GM23338 (cell line): ENCODE results near the gene HPD. TPM values are rescaled to one million over a fixed set of nuclear protein-coding genes. Genes with fewer than 3 reads are reported as not detected.

ENCODE experiments used
- ATAC-seq: fragments of 200-7000 bp; cut with Tn5 transposase; 3 replicates; pipeline ENCODE4 v1.9.1; 2020
- DNase-seq: peaks from one replicate; pipeline ENCODE4 v3.0.0-alpha.2; 2015; ENCODE audit warnings: low spot score
- H2AFZ ChIP-seq: fragments of 200-600 bp; sonication (generic); 2 replicates; pipeline ENCODE4 v1.8.0; 2016; ENCODE audit warnings: antibody characterized with exemption, mild to moderate bottlenecking, moderate library complexity
- H3F3A ChIP-seq: fragments of 200-600 bp; sonication (generic); replicated peaks from 2 replicates; pipeline ENCODE4 v1.8.0; 2017; ENCODE audit warnings: antibody characterized with exemption, mixed run types, low read depth
- H3K27ac ChIP-seq: fragments of 200-600 bp; sonication (generic); 2 replicates; pipeline ENCODE4 v1.6.1; 2016; ENCODE audit warnings: low read depth
- H3K27me3 ChIP-seq: fragments of 200-600 bp; sonication (generic); 2 replicates; pipeline ENCODE4 v1.8.0; 2016; ENCODE audit warnings: mild to moderate bottlenecking, mixed run types, moderate library complexity; ENCODE audit not compliant: insufficient read depth
- H3K36me3 ChIP-seq: fragments of 200-600 bp; sonication (generic); 2 replicates; pipeline ENCODE4 v1.8.0; 2016; ENCODE audit warnings: mild to moderate bottlenecking; ENCODE audit not compliant: insufficient read depth
- H3K4me1 ChIP-seq: fragments of 200-600 bp; sonication (generic); 2 replicates; pipeline ENCODE4 v1.8.0; 2016; ENCODE audit warnings: mild to moderate bottlenecking, moderate library complexity; ENCODE audit not compliant: insufficient read depth
- H3K4me2 ChIP-seq: fragments of 200-600 bp; sonication (generic); 2 replicates; pipeline ENCODE4 v1.7.1; 2017; ENCODE audit warnings: mixed run types
- H3K4me3 ChIP-seq: fragments of 200-600 bp; sonication (generic); 2 replicates; pipeline ENCODE4 v1.6.1; 2016; ENCODE audit warnings: mixed run types
- H3K79me2 ChIP-seq: fragments of 200-600 bp; sonication (generic); replicated peaks from 2 replicates; pipeline ENCODE4 v1.8.0; 2017; ENCODE audit warnings: mild to moderate bottlenecking; ENCODE audit not compliant: insufficient read depth
- H3K9me2 ChIP-seq: fragments of 200-600 bp; sonication (generic); 2 replicates; pipeline ENCODE4 v1.8.0; 2017; ENCODE audit not compliant: insufficient read depth
- H4K20me1 ChIP-seq: fragments of 200-600 bp; sonication (generic); replicated peaks from 2 replicates; pipeline ENCODE4 v1.8.0; 2017; ENCODE audit warnings: mild to moderate bottlenecking; ENCODE audit not compliant: insufficient read depth
- H3K27ac Mint-ChIP-seq: 2 replicates; pipeline ENCODE4 v1.8.0; 2020; ENCODE audit warnings: inconsistent platforms, mild to moderate bottlenecking, moderate library complexity, mixed read lengths
- H3K27me3 Mint-ChIP-seq: 3 replicates; pipeline ENCODE4 v1.8.0; 2022; ENCODE audit warnings: low read depth, mild to moderate bottlenecking, moderate library complexity, mixed read lengths, inconsistent platforms; ENCODE audit not compliant: insufficient read depth, poor library complexity
- H3K36me3 Mint-ChIP-seq: 3 replicates; pipeline ENCODE4 v1.8.0; 2021; ENCODE audit warnings: low read depth, mild to moderate bottlenecking, inconsistent platforms, moderate library complexity, mixed read lengths
- H3K4me1 Mint-ChIP-seq: 3 replicates; pipeline ENCODE4 v1.8.0; 2020; ENCODE audit warnings: mild to moderate bottlenecking, inconsistent platforms, mixed read lengths
- H3K4me3 Mint-ChIP-seq: 3 replicates; pipeline ENCODE4 v1.8.0; 2021; ENCODE audit warnings: moderate library complexity, mild to moderate bottlenecking, inconsistent platforms, mixed read lengths
- H3K9me3 Mint-ChIP-seq: 3 replicates; pipeline ENCODE4 v1.8.0; 2020; ENCODE audit warnings: moderate library complexity, mild to moderate bottlenecking, inconsistent platforms, mixed read lengths
- CREB1 ChIP-seq: fragments of 250-450 bp; sonication (Bioruptor Pico); IDR thresholded peaks from 2 replicates; pipeline ENCODE4 v1.5.0; 2020; ENCODE audit warnings: low read depth, mild to moderate bottlenecking, moderate library complexity
- CTCF ChIP-seq, 2 experiments: fragments of 200-600 bp in 1 of 2; sonication (generic) in 1 of 2; conservative IDR thresholded peaks; 2 replicates each; pipeline versions ENCODE4 v1.5.1 to v1.6.1; 2016 to 2017; ENCODE audit warnings: antibody characterized with exemption in 2 of 2, low read depth in 2 of 2, mild to moderate bottlenecking in 2 of 2, moderate library complexity in 1 of 2
- ETS1 ChIP-seq: IDR thresholded peaks from 2 replicates; pipeline ENCODE4 v1.6.1; 2016; ENCODE audit warnings: antibody characterized with exemption
- EZH2 ChIP-seq: fragments of 200-600 bp; sonication (generic); IDR thresholded peaks from one replicate; pipeline ENCODE4 v1.8.0; 2017; ENCODE audit warnings: antibody characterized with exemption, mild to moderate bottlenecking, low read depth; ENCODE audit not compliant: unreplicated experiment
- EZH2phosphoT487 ChIP-seq: fragments of 200-600 bp; sonication (generic); IDR thresholded peaks from one replicate; pipeline ENCODE4 v1.8.1; 2018; ENCODE audit warnings: antibody characterized with exemption; ENCODE audit not compliant: unreplicated experiment
- JUNB ChIP-seq: IDR thresholded peaks from one replicate; pipeline ENCODE4 v1.6.1; 2016; ENCODE audit warnings: antibody characterized with exemption; ENCODE audit not compliant: unreplicated experiment
- NANOG ChIP-seq: IDR thresholded peaks from 2 replicates; pipeline ENCODE4 v1.6.1; 2016; ENCODE audit warnings: antibody characterized with exemption, borderline replicate concordance
- POLR2AphosphoS5 ChIP-seq: IDR thresholded peaks from 2 replicates; pipeline ENCODE4 v1.6.1; 2016; ENCODE audit warnings: antibody characterized with exemption, low read depth
- REST ChIP-seq: IDR thresholded peaks from one replicate; pipeline ENCODE4 v1.6.1; 2018; ENCODE audit warnings: antibody characterized with exemption; ENCODE audit not compliant: unreplicated experiment
- STAT1 ChIP-seq: IDR thresholded peaks from one replicate; pipeline ENCODE4 v1.6.1; 2016; ENCODE audit warnings: antibody characterized with exemption; ENCODE audit not compliant: unreplicated experiment
- ZNF114 ChIP-seq: fragments of 250-450 bp; sonication (Bioruptor Pico); IDR thresholded peaks from 2 replicates; pipeline ENCODE4 v1.5.0; 2020; ENCODE audit warnings: mild to moderate bottlenecking, moderate library complexity
- ZNF331 ChIP-seq: fragments of 250-450 bp; sonication (Bioruptor Pico); IDR thresholded peaks from 2 replicates; pipeline ENCODE4 v1.5.0; 2020; ENCODE audit warnings: low read depth, mild to moderate bottlenecking, moderate library complexity
- ZNF462 ChIP-seq: fragments of 250-450 bp; sonication (Bioruptor Pico); IDR thresholded peaks from 2 replicates; pipeline ENCODE4 v1.5.0; 2020; ENCODE audit warnings: mild to moderate bottlenecking, moderate library complexity
- polyA plus RNA-seq: library from polyadenylated mRNA; unstranded; fragments of >200 nt; fragmentation: Nextera tagmentation; extraction: Ambion mirVana; gene quantifications from 2 replicates; pipeline ENCODE4 v1.2.1, GENCODE V29; 2016
- total RNA-seq: library from RNA; depleted of rRNA; stranded (reverse); fragments of >200 nt; shearing (Covaris generic); gene quantifications from 2 replicates; pipeline ENCODE4 v1.2.3, GENCODE V29; 2014

HPD gene
- total and polyA plus RNA-seq, 2 experiments from 2014 or later: not detected

GRCh38 chr12:121789800-121790728 is 68.6 kb downstream of the HPD start:
- Mint-ChIP-seq H3K4me3 (no peak overlapping the region; the same call in 2 of the 3 replicates), H3K27me3 (peaks cover 26% of the 10 kb centered on the region), H3K27ac (no peak overlapping the region), H3K36me3 (peaks cover 5% of the 10 kb centered on the region; the same call in 2 of the 3 replicates), H3K4me1 (peaks cover 22% of the 10 kb centered on the region), H3K9me3 (no peaks in the 10 kb centered on the region)
- no peaks in the 10 kb centered on the region for H3K9me2 ChIP-seq
- 0 out of 2 replicates have a peak overlapping the region, but pooled peaks have one; percentile 57 for H3K4me2 ChIP-seq
- no peak overlapping the region for H3K4me3 ChIP-seq
- H3K4me1 ChIP-seq: peaks cover 13% of the 10 kb centered on the region
- H3K36me3 ChIP-seq: no peaks in the 10 kb centered on the region
- no peak overlapping the region for H2AFZ ChIP-seq
- no peaks in the 10 kb centered on the region for H3K27me3 ChIP-seq
- peaks cover 13% of the 10 kb centered on the region for H3F3A ChIP-seq
- TF ChIP-seq ZNF114 (CRISPR knock-in tag) (no peak), ZNF331 (CRISPR knock-in tag) (no peak), NANOG (no peak), REST (no peak), JUNB (no peak), CREB1 (CRISPR knock-in tag) (no peak), CTCF (conservative IDR thresholded peaks at IDR 0.05; ENCODE audit: low read depth in 2 of 2) (no peak), EZH2 (no peak), STAT1 (no peak), POLR2AphosphoS5 (no peak), ZNF462 (CRISPR knock-in tag) (no peak), EZH2phosphoT487 (no peak), ETS1 (no peak)
- H4K20me1 ChIP-seq: peaks cover 17% of the 10 kb centered on the region; the same call in 1 of the 2 replicates
- no peak for ATAC-seq
- H3K27ac ChIP-seq: no peak overlapping the region
- DNase-seq: peak; percentile 67
- no peaks in the 10 kb centered on the region; the same call in 1 of the 2 replicates for H3K79me2 ChIP-seq
